Motor neuron (in vitro differentiated cells): Measurements from ENCODE around the gene FBXO22. TPM values are rescaled to one million over a fixed set of nuclear protein-coding genes. Genes with fewer than 3 reads are reported as not detected.

Experiments
- total RNA-seq, 8 experiments: library from RNA; unstranded; fragments of 300-600 nt; gene quantifications; 2 replicates each; pipeline versions ENCODE4 v1.2.3 to v1.2.4, GENCODE V29; 2022

FBXO22 gene
- total RNA-seq, 8 experiments from 2014 or later: 28.6 to 54.4 (median 33.8) TPM

Other genes with a start within 250 kb of the FBXO22 start
- gene CSPG4, start 191.0 kb upstream of the FBXO22 start, total RNA-seq: 1 to 10 TPM in 4 of 8 experiments, under 1 TPM in 4; 0.05 to 5.5 (median 1.1) TPM
- gene UBE2Q2, start 60.4 kb upstream of the FBXO22 start, total RNA-seq: 10 to 100 TPM; 16.5 to 44.1 (median 31.9) TPM
- gene NRG4, start 108.5 kb downstream of the FBXO22 start, total RNA-seq: 1 to 10 TPM in 4 of 8 experiments, under 1 TPM in 4; 0.58 to 2.9 (median 1.1) TPM
- 1 to 10 TPM in 7 of 8 experiments, under 1 TPM in 1; 0.88 to 3.9 (median 2.1) TPM for gene TMEM266, start 156.1 kb downstream of the FBXO22 start, total RNA-seq